ENCODE results near the gene HOXB9. TPM values are rescaled to one million over a fixed set of nuclear protein-coding genes. Genes with fewer than 3 reads are reported as not detected.

Gene HOXB9
- total and polyA plus RNA-seq, 9 of the 15 experiments (the other 6 are each of a cell fraction or from before 2014, with no cell fraction given): 3.1 to 196 (median 77.6) TPM

DNA sequence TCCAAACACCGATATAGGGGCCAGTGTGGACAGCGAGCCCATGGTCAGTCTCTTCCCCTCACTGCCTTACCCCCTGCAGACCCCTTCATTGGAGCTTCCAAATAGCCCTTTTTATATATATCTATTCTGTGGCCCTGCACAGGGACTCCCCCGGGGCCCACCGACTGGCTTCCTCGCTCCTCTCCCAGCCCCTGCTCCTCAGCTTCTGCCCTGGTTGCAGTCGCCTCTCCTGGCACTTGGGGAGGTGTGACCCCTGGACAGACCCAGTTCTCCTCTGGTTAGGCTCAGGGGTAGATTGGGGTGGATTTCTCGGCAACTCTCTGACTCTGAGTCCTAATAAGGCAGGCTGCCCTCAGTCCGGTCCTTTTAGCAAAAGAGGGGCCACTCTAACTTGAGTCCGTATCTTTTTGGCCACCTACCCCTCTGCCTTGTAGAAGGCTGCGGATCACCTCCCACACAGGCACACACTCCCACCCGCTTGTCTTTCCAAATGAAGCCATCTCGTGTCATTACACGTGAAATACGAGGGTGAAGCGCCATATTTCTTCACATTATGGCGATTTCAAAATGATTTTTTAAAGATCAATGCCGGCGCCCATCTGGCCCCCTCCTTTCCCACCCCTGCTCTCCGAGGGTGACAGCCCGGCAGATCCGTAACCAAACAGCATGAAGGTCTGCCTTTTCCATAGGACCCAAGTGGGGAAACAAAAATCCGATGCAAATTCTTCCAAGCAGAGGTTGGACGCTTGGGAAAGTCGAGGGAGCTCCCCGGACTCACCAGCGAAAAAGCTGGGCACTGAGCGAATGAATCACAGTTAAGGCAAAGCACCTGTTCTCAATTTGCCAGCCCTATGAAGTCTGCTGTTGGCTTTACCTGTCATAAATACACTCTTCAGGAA is 1.7 kb upstream of the HOXB9 start:
- peak; percentile 1 for ATAC-seq
- Histone ChIP-seq H3K27ac (ENCODE audit: extremely low read depth, low read depth, low read length) (peak overlapping the region; percentile 97), H3K4me1 (replicated peaks in 1 of 2; ENCODE audit: control insufficient read depth in 2 of 2, insufficient read depth in 2 of 2, low read length in 2 of 2) (peaks cover 39 to 67% of the 10 kb centered on the region in 2 experiments), H3K4me3 (peak overlapping the region; percentile 97), H3K9me3 (replicated peaks; ENCODE audit: control insufficient read depth, insufficient read depth, low read depth, low read length) (no peaks in the 10 kb centered on the region), H3K27me3 (ENCODE audit: control insufficient read depth in 2 of 2, insufficient read depth in 2 of 2, low read length in 2 of 2) (no peaks in the 10 kb centered on the region), H2AFZ (ENCODE audit: low read depth, low read length) (peak overlapping the region; percentile 73), H3K9ac (ENCODE audit: insufficient read depth in 1 of 2, low read depth in 2 of 2, low read length in 2 of 2) (peak overlapping the region; percentile 91 to 95), H4K20me1 (replicated peaks; ENCODE audit: control insufficient read depth, insufficient read depth, low read length) (peaks cover 19% of the 10 kb centered on the region), H3K9me1 (ENCODE audit: control insufficient read depth, insufficient read depth, low read length) (no peaks in the 10 kb centered on the region), H3K79me2 (ENCODE audit: control insufficient read depth, insufficient read depth, low read length) (peaks cover 84% of the 10 kb centered on the region), H3K4me2 (ENCODE audit: insufficient read depth, low read length) (peak overlapping the region; percentile 99), H3K36me3 (ENCODE audit: control insufficient read depth, insufficient read depth, low read length) (peaks cover 19% of the 10 kb centered on the region)
- intact Hi-C loops (cut with micrococcal nuclease) (loop anchor here (2.0 to 5.0 kb wide), 2 partner anchors 81 to 369 kb away; partner anchors contain the start of gene IGF2BP1), in situ Hi-C loops (cut with MboI) (loop anchor here (10.0 kb wide), 1 partner anchor 593 kb away; the partner anchor contains the start of gene COPZ2)
- POLR2A ChIA-PET: interaction anchor here (0.6 to 4.0 kb wide), 7 partner anchors 8 to 611 kb away, joined by 3 to 43 read pairs (median 3); no protein-coding TSS in a partner anchor
- BruUV-seq (replicated peaks): no TSS peak
- peak in 2 of 4 experiments; percentile 54 to 63 for DNase-seq (ENCODE audit: extremely low read depth in 1 of 4, low spot score in 3 of 4)
- no peak for FAIRE-seq
- CTCF ChIA-PET (ENCODE audit: low intra/inter-chr PET ratio): no interaction called here
- 3% methylated on average over 25 of the region's 27 CpGs for WGBS (ENCODE audit: insufficient coverage, low coverage, missing lambda C conversion rate)
- TF ChIP-seq CBFA2T2 (conservative IDR thresholded peaks at IDR 0.05) (0 out of 2 replicates have a peak, but pooled peaks have one; percentile 5), ZNF121 (CRISPR knock-in tag; conservative IDR thresholded peaks at IDR 0.05) (no peak), ZNF282 (CRISPR knock-in tag; IDR thresholded peaks at IDR 0.05) (no peak), ZNF12 (CRISPR knock-in tag; IDR thresholded peaks at IDR 0.05) (peak; percentile 37; the same call in 1 of the 2 replicates), CHD1 (IDR thresholded peaks at IDR 0.05; ENCODE audit: low read length) (peak; percentile 23), RBM14 (IDR thresholded peaks at IDR 0.05; ENCODE audit: borderline replicate concordance, insufficient read depth, low read depth, low read length) (no peak), ARNT (IDR thresholded peaks at IDR 0.05) (no peak), HNRNPK (IDR thresholded peaks at IDR 0.05; ENCODE audit: low read depth, low read length, poor library complexity, severe bottlenecking) (no peak)
- TF ChIP-seq, protein P1, sequence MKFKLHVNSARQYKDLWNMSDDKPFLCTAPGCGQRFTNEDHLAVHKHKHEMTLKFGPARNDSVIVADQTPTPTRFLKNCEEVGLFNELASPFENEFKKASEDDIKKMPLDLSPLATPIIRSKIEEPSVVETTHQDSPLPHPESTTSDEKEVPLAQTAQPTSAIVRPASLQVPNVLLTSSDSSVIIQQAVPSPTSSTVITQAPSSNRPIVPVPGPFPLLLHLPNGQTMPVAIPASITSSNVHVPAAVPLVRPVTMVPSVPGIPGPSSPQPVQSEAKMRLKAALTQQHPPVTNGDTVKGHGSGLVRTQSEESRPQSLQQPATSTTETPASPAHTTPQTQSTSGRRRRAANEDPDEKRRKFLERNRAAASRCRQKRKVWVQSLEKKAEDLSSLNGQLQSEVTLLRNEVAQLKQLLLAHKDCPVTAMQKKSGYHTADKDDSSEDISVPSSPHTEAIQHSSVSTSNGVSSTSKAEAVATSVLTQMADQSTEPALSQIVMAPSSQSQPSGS (CRISPR knock-in tag; IDR thresholded peaks at IDR 0.05): no peak
- TF ChIP-seq, protein P2, sequence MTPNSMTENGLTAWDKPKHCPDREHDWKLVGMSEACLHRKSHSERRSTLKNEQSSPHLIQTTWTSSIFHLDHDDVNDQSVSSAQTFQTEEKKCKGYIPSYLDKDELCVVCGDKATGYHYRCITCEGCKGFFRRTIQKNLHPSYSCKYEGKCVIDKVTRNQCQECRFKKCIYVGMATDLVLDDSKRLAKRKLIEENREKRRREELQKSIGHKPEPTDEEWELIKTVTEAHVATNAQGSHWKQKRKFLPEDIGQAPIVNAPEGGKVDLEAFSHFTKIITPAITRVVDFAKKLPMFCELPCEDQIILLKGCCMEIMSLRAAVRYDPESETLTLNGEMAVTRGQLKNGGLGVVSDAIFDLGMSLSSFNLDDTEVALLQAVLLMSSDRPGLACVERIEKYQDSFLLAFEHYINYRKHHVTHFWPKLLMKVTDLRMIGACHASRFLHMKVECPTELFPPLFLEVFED (CRISPR knock-in tag; conservative IDR thresholded peaks at IDR 0.05): no peak
- TF ChIP-seq, protein P3, sequence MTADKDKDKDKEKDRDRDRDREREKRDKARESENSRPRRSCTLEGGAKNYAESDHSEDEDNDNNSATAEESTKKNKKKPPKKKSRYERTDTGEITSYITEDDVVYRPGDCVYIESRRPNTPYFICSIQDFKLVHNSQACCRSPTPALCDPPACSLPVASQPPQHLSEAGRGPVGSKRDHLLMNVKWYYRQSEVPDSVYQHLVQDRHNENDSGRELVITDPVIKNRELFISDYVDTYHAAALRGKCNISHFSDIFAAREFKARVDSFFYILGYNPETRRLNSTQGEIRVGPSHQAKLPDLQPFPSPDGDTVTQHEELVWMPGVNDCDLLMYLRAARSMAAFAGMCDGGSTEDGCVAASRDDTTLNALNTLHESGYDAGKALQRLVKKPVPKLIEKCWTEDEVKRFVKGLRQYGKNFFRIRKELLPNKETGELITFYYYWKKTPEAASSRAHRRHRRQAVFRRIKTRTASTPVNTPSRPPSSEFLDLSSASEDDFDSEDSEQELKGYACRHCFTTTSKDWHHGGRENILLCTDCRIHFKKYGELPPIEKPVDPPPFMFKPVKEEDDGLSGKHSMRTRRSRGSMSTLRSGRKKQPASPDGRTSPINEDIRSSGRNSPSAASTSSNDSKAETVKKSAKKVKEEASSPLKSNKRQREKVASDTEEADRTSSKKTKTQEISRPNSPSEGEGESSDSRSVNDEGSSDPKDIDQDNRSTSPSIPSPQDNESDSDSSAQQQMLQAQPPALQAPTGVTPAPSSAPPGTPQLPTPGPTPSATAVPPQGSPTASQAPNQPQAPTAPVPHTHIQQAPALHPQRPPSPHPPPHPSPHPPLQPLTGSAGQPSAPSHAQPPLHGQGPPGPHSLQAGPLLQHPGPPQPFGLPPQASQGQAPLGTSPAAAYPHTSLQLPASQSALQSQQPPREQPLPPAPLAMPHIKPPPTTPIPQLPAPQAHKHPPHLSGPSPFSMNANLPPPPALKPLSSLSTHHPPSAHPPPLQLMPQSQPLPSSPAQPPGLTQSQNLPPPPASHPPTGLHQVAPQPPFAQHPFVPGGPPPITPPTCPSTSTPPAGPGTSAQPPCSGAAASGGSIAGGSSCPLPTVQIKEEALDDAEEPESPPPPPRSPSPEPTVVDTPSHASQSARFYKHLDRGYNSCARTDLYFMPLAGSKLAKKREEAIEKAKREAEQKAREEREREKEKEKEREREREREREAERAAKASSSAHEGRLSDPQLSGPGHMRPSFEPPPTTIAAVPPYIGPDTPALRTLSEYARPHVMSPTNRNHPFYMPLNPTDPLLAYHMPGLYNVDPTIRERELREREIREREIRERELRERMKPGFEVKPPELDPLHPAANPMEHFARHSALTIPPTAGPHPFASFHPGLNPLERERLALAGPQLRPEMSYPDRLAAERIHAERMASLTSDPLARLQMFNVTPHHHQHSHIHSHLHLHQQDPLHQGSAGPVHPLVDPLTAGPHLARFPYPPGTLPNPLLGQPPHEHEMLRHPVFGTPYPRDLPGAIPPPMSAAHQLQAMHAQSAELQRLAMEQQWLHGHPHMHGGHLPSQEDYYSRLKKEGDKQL (CRISPR knock-in tag; IDR thresholded peaks at IDR 0.05; ENCODE audit: borderline replicate concordance): no peak

Measured in K562 (cell line).